ENCODE data around the gene HERPUD1. TPM values are rescaled to one million over a fixed set of nuclear protein-coding genes. Genes with fewer than 3 reads are reported as not detected.
"Not testable (repeated sequence)": the region's sequence is repeated elsewhere in the genome, so short reads cannot be mapped to it uniquely, and the experiment has no call there.

Gene HERPUD1
- total RNA-seq, 3 donors from 2014 or later (not counting 1 experiment from before 2014, with no cell fraction given): 181 to 266 (median 243) TPM

- Mint-ChIP-seq H3K27ac (peak overlapping the region; percentile 91 to 99), H3K4me1 (peaks cover 67 to 69% of the 10 kb centered on the region in 2 donors), H3K27me3 (ENCODE audit: low read depth in 2 of 2) (no peaks in the 10 kb centered on the region), H3K36me3 (peaks cover 8% of the 10 kb centered on the region), H3K4me3 (peak overlapping the region; percentile 89), H3K9me3 (no peaks in the 10 kb centered on the region)
- TF ChIP-seq CTCF (IDR thresholded peaks at IDR 0.05): no peak
- peak overlapping the region; percentile 79 for H3K27ac ChIP-seq (ENCODE audit: low read length)
- H3K27me3 ChIP-seq (ENCODE audit: control insufficient read depth, insufficient read depth, low read length): no peaks in the 10 kb centered on the region
- H3K36me3 ChIP-seq (ENCODE audit: control insufficient read depth, insufficient read depth, low read length): peaks cover 8% of the 10 kb centered on the region
- DNase-seq (no peak), ATAC-seq (no peak)
- H3K4me3 ChIP-seq (ENCODE audit: low read length): peak overlapping the region; percentile 89
- peaks cover 79% of the 10 kb centered on the region for H3K4me1 ChIP-seq (ENCODE audit: control insufficient read depth, insufficient read depth, low read length)
- intact Hi-C loops (cut with micrococcal nuclease): no loop called here
- WGBS (ENCODE audit: insufficient coverage): 42% methylated on average over 16 of the region's 16 CpGs
- H3K9me3 ChIP-seq (ENCODE audit: control insufficient read depth, insufficient read depth, low read length): no peaks in the 10 kb centered on the region
Measured at GRCh38 chr16:56990407-56991286, 58.7 kb downstream of the HERPUD1 start.

DNA sequence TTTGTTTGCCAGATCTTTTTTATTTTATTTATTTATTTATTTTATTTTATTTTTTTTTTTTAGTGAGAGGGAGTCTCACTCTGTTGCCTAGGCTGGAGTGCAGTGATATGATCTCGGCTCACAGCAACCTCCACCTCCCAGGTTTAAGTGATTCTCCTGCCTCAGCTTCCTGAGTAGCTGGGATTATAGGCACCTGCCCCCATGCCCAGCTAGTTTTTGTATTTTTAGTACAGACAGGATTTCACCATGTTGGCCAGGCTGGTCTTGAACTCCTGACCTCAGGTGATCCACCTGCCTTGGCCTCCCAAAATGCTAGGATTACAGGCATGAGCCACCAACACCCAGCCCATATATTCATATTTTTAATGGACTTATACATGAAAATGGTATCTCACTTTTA lies 60.5 kb downstream of the HERPUD1 start:
- H3K9me3 Mint-ChIP-seq; H3K36me3 ChIP-seq (ENCODE audit: control insufficient read depth, insufficient read depth, low read length); H3K9me3 ChIP-seq (ENCODE audit: control insufficient read depth, insufficient read depth, low read length); ATAC-seq; H3K27ac ChIP-seq (ENCODE audit: low read length); intact Hi-C loops (cut with micrococcal nuclease); H3K27me3 Mint-ChIP-seq (ENCODE audit: low read depth in 2 of 2); DNase-seq; H3K4me3 Mint-ChIP-seq; H3K36me3 Mint-ChIP-seq; H3K27me3 ChIP-seq (ENCODE audit: control insufficient read depth, insufficient read depth, low read length): not testable (repeated sequence)
- H3K4me1 ChIP-seq (ENCODE audit: control insufficient read depth, insufficient read depth, low read length): peaks cover 76% of the 10 kb centered on the region
- H3K4me3 ChIP-seq (ENCODE audit: low read length): peak overlapping the region; percentile 13
- 29% methylated on average over 1 of the region's 1 CpG for WGBS (ENCODE audit: insufficient coverage)
- Mint-ChIP-seq H3K27ac (peak overlapping the region in 1 of 2 donors; percentile 92), H3K4me1 (peaks cover 76 to 83% of the 10 kb centered on the region in 2 donors)

GRCh38 chr16:56993204-56993603 lies 61.3 kb downstream of the HERPUD1 start:
- peak overlapping the region; percentile 82 to 92 for H3K27ac Mint-ChIP-seq
- no peaks in the 10 kb centered on the region for H3K27me3 ChIP-seq (ENCODE audit: control insufficient read depth, insufficient read depth, low read length)
- no peaks in the 10 kb centered on the region for H3K9me3 Mint-ChIP-seq
- peak overlapping the region; percentile 77 for H3K4me3 Mint-ChIP-seq
- H3K9me3 ChIP-seq (ENCODE audit: control insufficient read depth, insufficient read depth, low read length): no peaks in the 10 kb centered on the region
- H3K27ac ChIP-seq (ENCODE audit: low read length): no peak overlapping the region
- peaks cover 68 to 82% of the 10 kb centered on the region in 2 donors for H3K4me1 Mint-ChIP-seq
- H3K4me3 ChIP-seq (ENCODE audit: low read length): no peak overlapping the region
- peaks cover 9% of the 10 kb centered on the region for H3K36me3 ChIP-seq (ENCODE audit: control insufficient read depth, insufficient read depth, low read length)
- peaks cover 76% of the 10 kb centered on the region for H3K4me1 ChIP-seq (ENCODE audit: control insufficient read depth, insufficient read depth, low read length)
- 58% methylated on average over 2 of the region's 2 CpGs for WGBS (ENCODE audit: insufficient coverage)
- H3K36me3 Mint-ChIP-seq: peaks cover 8% of the 10 kb centered on the region
- no peak for TF ChIP-seq CTCF (IDR thresholded peaks at IDR 0.05)
- no peak for ATAC-seq
- intact Hi-C loops (cut with micrococcal nuclease): no loop called here
- DNase-seq: no peak
- H3K27me3 Mint-ChIP-seq (ENCODE audit: low read depth in 2 of 2): no peaks in the 10 kb centered on the region

DNA sequence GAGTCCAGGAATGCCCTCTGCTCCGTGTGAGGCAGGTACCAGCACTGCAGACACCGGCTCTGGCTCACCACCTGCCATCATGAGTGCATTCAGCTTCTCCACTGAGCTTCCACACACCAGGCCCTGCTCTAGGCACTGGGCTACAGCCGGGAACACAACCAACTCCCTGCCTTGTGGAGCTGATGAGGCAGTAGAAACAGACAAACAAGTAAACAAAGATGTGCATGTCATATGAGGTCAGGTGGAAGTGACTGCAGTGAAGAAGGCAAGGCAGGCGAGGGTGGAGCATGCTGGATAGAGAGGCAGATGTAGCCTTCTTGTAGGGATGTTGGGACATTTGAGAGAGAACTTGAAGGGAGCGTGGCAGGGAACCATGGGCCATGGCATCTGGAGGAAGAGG lies 62.4 kb downstream of the HERPUD1 start:
- 69% methylated on average over 5 of the region's 5 CpGs for WGBS (ENCODE audit: insufficient coverage)
- Histone ChIP-seq H3K4me1 (ENCODE audit: control insufficient read depth, insufficient read depth, low read length) (peaks cover 75% of the 10 kb centered on the region), H3K4me3 (ENCODE audit: low read length) (no peak overlapping the region), H3K27ac (ENCODE audit: low read length) (peak overlapping the region; percentile 25), H3K27me3 (ENCODE audit: control insufficient read depth, insufficient read depth, low read length) (no peaks in the 10 kb centered on the region), H3K36me3 (ENCODE audit: control insufficient read depth, insufficient read depth, low read length) (peaks cover 14% of the 10 kb centered on the region), H3K9me3 (ENCODE audit: control insufficient read depth, insufficient read depth, low read length) (no peaks in the 10 kb centered on the region)
- no peak for ATAC-seq
- Mint-ChIP-seq H3K4me3 (peak overlapping the region; percentile 45), H3K4me1 (peaks cover 69 to 82% of the 10 kb centered on the region in 2 donors), H3K27me3 (ENCODE audit: low read depth in 2 of 2) (no peaks in the 10 kb centered on the region), H3K9me3 (no peaks in the 10 kb centered on the region), H3K36me3 (peaks cover 8% of the 10 kb centered on the region), H3K27ac (peak overlapping the region; percentile 82 to 92)
- no peak for TF ChIP-seq CTCF (IDR thresholded peaks at IDR 0.05)
- intact Hi-C loops (cut with micrococcal nuclease): no loop called here
- peak in 1 of 2 donors; percentile 50 for DNase-seq

Other genes with a start within 250 kb of the HERPUD1 start
- 10 to 100 TPM; 17.6 to 23.1 (median 20.0) TPM for gene MT1X, start 249.7 kb upstream of the HERPUD1 start, total RNA-seq
- 10 to 100 TPM; 83.7 to 88.8 (median 87.9) TPM for gene NUP93, start 202.0 kb upstream of the HERPUD1 start, total RNA-seq
- gene SLC12A3, start 66.9 kb upstream of the HERPUD1 start, total RNA-seq: not detected
- under 1 TPM in 1 of 3 donors, not detected in 2; 0.14 TPM for gene CETP, start 29.8 kb downstream of the HERPUD1 start, total RNA-seq
- 100 to 1,000 TPM; 320 to 563 (median 535) TPM for gene NLRC5, start 57.4 kb downstream of the HERPUD1 start, total RNA-seq
- 1 to 10 TPM; 2.0 to 2.6 (median 2.4) TPM for gene CPNE2, start 160.4 kb downstream of the HERPUD1 start, total RNA-seq

All from natural killer cell (primary cell).